Panc1 (cell line): ENCODE measurements around the gene ZNF516. TPM values are rescaled to one million over a fixed set of nuclear protein-coding genes. Genes with fewer than 3 reads are reported as not detected.

Experiments
- ATAC-seq: fragments of 200-7000 bp; cut with Tn5 transposase; 2 replicates; pipeline ENCODE4 v1.9.1; 2020; ENCODE audit warnings: mild to moderate bottlenecking, moderate library complexity
- BruUV-seq: library from RNA; stranded (reverse); fragments of 400-500 nt; replicated peaks from 2 replicates; lab custom pipeline; 2021; lab: Mats Ljungman, UMichigan
- CTCF ChIA-PET: fragments of 300-600 bp; sonication (Branson Sonifier 250); formaldehyde crosslinking; loops from one replicate; lab custom pipeline; 2022; ENCODE audit warnings: antibody characterized with exemption; lab: Charles Lee
- POLR2A ChIA-PET: fragments of 300-600 bp; sonication (Branson Sonifier 250); formaldehyde crosslinking; loops from one replicate; lab custom pipeline; 2022; ENCODE audit warnings: antibody characterized with exemption; lab: Charles Lee
- DNase-seq: peaks from one replicate; pipeline ENCODE4 v3.0.0-alpha.2; 2010; ENCODE audit warnings: low read depth, low spot score
- H3K27ac ChIP-seq: 2 replicates; pipeline ENCODE4 v1.5.1; 2011; ENCODE audit warnings: mild to moderate bottlenecking, low read length, inconsistent platforms
- H3K27me3 ChIP-seq: fragments of 200-500 bp; sonication (Bioruptor generic); 2 replicates; pipeline ENCODE4 v1.6.0; 2014; ENCODE audit warnings: low read length, inconsistent platforms; ENCODE audit not compliant: control insufficient read depth, insufficient read depth
- H3K36me3 ChIP-seq: fragments of 200-500 bp; sonication (Bioruptor generic); 2 replicates; pipeline ENCODE4 v1.5.1; 2014; ENCODE audit warnings: inconsistent platforms, mild to moderate bottlenecking, low read length, moderate library complexity; ENCODE audit not compliant: control insufficient read depth, insufficient read depth
- H3K4me1 ChIP-seq: 2 replicates; pipeline ENCODE4 v1.5.1; 2011; ENCODE audit warnings: inconsistent platforms, mild to moderate bottlenecking, low read length, moderate library complexity; ENCODE audit not compliant: control insufficient read depth, insufficient read depth
- H3K4me3 ChIP-seq, 2 experiments: 2 replicates each; pipeline ENCODE4 v1.5.1; 2011 to 2012; ENCODE audit warnings: low read depth in 2 of 2, low read length in 2 of 2, mild to moderate bottlenecking in 2 of 2, inconsistent platforms in 1 of 2, moderate library complexity in 1 of 2
- H3K9me3 ChIP-seq: fragments of 200-500 bp; sonication (Bioruptor generic); 2 replicates; pipeline ENCODE4 v1.5.1; 2014; ENCODE audit warnings: low read depth, mild to moderate bottlenecking, inconsistent platforms, low read length, moderate library complexity; ENCODE audit not compliant: control insufficient read depth, insufficient read depth
- CTCF ChIP-seq: fragments of 450-650 bp; IDR thresholded peaks from 2 replicates; pipeline ENCODE4 v1.5.1; 2017; ENCODE audit warnings: mild to moderate bottlenecking
- POLR2AphosphoS5 ChIP-seq: IDR thresholded peaks from 2 replicates; pipeline ENCODE4 v1.6.1; 2012; ENCODE audit warnings: mild to moderate bottlenecking, low read depth, low read length, moderate library complexity
- REST ChIP-seq, 2 experiments: IDR thresholded peaks; 2 replicates each; pipeline ENCODE4 v1.6.1; 2011 to 2012; ENCODE audit warnings: low read depth in 2 of 2, control low read depth in 1 of 2, low read length in 1 of 2, mild to moderate bottlenecking in 1 of 2, moderate library complexity in 1 of 2; ENCODE audit not compliant: insufficient read depth in 1 of 2
- SIN3A ChIP-seq: IDR thresholded peaks from 2 replicates; pipeline ENCODE4 v1.6.1; 2012; ENCODE audit warnings: low read depth, mild to moderate bottlenecking, low read length, moderate library complexity, borderline replicate concordance; ENCODE audit not compliant: insufficient read depth
- TCF7L2 ChIP-seq: IDR thresholded peaks from 2 replicates; pipeline ENCODE4 v1.6.1; 2011; ENCODE audit warnings: mild to moderate bottlenecking, low read depth, low read length, inconsistent platforms
- in situ Hi-C: cut with HindIII; loops from 2 replicates; pipeline ENCODE4 v1.10.0; 2016; ENCODE audit warnings: low sequenced_read_pairs, low pct_unique_long_range_greater_than_20kb
- intact Hi-C: fragments of 100-400 bp; cut with micrococcal nuclease; formaldehyde crosslinking; loops from one replicate; pipeline ENCODE4 v1.10.0; 2022; ENCODE audit not compliant: unreplicated experiment
- total RNA-seq: library from RNA; stranded (reverse); gene quantifications from one replicate; pipeline ENCODE4 v1.2.1, GENCODE V29; 2021; ENCODE audit not compliant: unreplicated experiment

Gene ZNF516
- total RNA-seq, 1 experiment from 2014 or later, result 28.6 TPM

- no peaks in the 10 kb centered on the region for H3K9me3 ChIP-seq
- H3K27me3 ChIP-seq, result no peaks in the 10 kb centered on the region
- no peaks in the 10 kb centered on the region for H3K36me3 ChIP-seq
- intact Hi-C loops (no loop called here), in situ Hi-C loops (no loop called here)
- H3K4me1 ChIP-seq, result no peaks in the 10 kb centered on the region
- BruUV-seq, result no TSS peak
- ChIA-PET POLR2A (no interaction called here), CTCF (no interaction called here)
- no peak for TF ChIP-seq CTCF
- no peak for TF ChIP-seq POLR2AphosphoS5
- no peak for TF ChIP-seq REST (IDR thresholded peaks at IDR 0.05; ENCODE audit: insufficient read depth in 1 of 2, low read depth in 2 of 2, low read length in 1 of 2)
- no peak for TF ChIP-seq SIN3A
- TF ChIP-seq TCF7L2, result no peak
- no peak overlapping the region for H3K27ac ChIP-seq
- no peak for ATAC-seq
- H3K4me3 ChIP-seq, result no peak overlapping the region
- DNase-seq, result no peak
Measured at GRCh38 chr18:76384861-76385680, 110.0 kb downstream of the ZNF516 start.

- ATAC-seq (no peak), DNase-seq (no peak)
- H3K4me1 ChIP-seq, result no peaks in the 10 kb centered on the region
- H3K27me3 ChIP-seq, result no peaks in the 10 kb centered on the region
- CTCF ChIA-PET, result no interaction called here
- H3K36me3 ChIP-seq, result no peaks in the 10 kb centered on the region
- in situ Hi-C loops (no loop called here), intact Hi-C loops (no loop called here)
- TF ChIP-seq CTCF (no peak), POLR2AphosphoS5 (no peak), TCF7L2 (no peak), SIN3A (no peak), REST (IDR thresholded peaks at IDR 0.05; ENCODE audit: insufficient read depth in 1 of 2, low read depth in 2 of 2, low read length in 1 of 2) (no peak)
- no peak overlapping the region for H3K27ac ChIP-seq
- no TSS peak for BruUV-seq
- no peak overlapping the region for H3K4me3 ChIP-seq
- POLR2A ChIA-PET, result no interaction called here
- no peaks in the 10 kb centered on the region for H3K9me3 ChIP-seq
Measured at GRCh38 chr18:76384114-76384790, 110.8 kb downstream of the ZNF516 start.
